ENCODE measurements around the gene LYRM2. TPM values are rescaled to one million over a fixed set of nuclear protein-coding genes. Genes with fewer than 3 reads are reported as not detected.

Gene LYRM2
- total and polyA plus RNA-seq, 2 experiments from 2014 or later: 38.5 to 66.3 TPM

DNA sequence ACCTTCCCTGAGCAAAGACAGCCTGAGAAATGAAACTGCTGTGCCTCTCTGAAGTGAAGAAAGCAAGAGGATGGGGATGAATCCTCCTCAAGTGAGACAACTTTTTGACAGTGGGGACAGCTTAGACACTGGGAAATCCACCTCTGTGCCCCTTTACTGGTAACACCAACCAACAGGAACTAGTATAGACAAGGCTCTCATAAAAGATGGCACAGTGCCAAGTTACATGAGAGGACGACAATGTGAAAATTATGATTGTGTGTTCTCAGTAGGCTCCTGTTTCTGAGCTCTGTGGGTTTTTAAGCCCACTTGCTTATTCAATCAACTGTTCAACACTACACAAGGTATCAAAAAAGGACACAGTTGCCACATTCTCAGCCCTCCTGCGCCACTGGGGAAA is 41.6 kb upstream of the LYRM2 start:
- 90% methylated on average over 2 of the region's 2 CpGs for WGBS (ENCODE audit: low lambda C conversion rate, missing lambda C conversion rate)
- no peak overlapping the region for H3K4me3 ChIP-seq
- TF ChIP-seq EZH2phosphoT487 (IDR thresholded peaks at IDR 0.05; ENCODE audit: low read depth, severe bottlenecking, unreplicated experiment) (no peak), CTCF (IDR thresholded peaks at IDR 0.05; ENCODE audit: poor library complexity) (no peak)
- H2AFZ ChIP-seq: no peak overlapping the region
- H3K4me1 ChIP-seq (ENCODE audit: insufficient read depth): peaks cover 4% of the 10 kb centered on the region
- no peaks in the 10 kb centered on the region for H3K27me3 ChIP-seq
- no peak overlapping the region for H3K4me2 ChIP-seq
- H3K27ac ChIP-seq: no peak overlapping the region
- DNase-seq (ENCODE audit: low spot score): no peak
- H3K9me3 ChIP-seq (ENCODE audit: low read depth): no peaks in the 10 kb centered on the region
- no peaks in the 10 kb centered on the region for H3K79me2 ChIP-seq
- H3K36me3 ChIP-seq (replicated peaks; ENCODE audit: insufficient read depth, low read depth): peaks cover 3% of the 10 kb centered on the region
- no peaks in the 10 kb centered on the region for H3K9me2 ChIP-seq (replicated peaks; ENCODE audit: insufficient read depth)
- no peaks in the 10 kb centered on the region for H4K20me1 ChIP-seq (ENCODE audit: insufficient read depth, poor library complexity, severe bottlenecking)

DNA sequence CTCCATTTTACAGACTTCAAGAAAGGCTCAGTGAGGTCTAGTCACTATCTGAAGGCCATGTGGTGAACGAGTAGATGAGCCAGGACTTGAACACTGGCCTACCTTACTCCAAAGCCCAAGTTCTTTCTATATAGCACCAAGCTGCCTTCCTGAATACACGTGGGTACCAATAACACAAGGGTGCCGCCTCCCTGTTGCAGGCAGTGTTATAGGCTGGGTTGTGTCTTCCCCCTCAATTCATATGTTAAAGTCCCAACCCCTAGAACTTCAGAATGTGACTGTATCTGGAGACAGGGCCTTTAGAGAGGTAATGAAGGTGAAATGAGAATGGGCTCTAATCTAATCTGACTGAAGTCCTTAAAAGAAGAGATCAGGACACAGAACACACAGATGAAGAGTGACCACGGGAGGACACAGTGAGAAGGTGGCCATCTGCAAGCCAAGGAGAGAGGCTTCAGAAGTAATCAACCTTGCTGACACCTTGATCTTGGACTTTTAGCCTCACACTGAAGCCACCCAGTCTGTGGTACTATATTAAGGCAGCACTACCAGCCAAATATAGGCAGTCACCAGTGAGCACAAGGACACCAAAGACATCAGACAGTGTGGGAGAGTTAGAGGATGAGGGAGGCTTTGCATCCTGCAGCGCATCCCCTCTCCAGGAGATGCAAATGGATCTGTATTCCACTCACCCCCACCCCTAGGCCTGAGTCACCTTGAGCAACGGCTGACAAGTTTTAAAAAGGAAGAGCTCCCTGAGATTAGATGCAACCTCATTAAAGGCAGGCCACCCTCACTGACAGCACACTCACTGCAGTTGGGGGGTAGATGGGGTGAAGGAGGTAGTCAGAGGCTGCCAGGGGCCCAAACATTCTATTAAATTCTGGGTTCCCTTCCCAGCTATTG is 40.9 kb upstream of the LYRM2 start:
- no peaks in the 10 kb centered on the region for H3K9me3 ChIP-seq (ENCODE audit: low read depth)
- no peaks in the 10 kb centered on the region for H3K27me3 ChIP-seq
- TF ChIP-seq CTCF (IDR thresholded peaks at IDR 0.05; ENCODE audit: poor library complexity) (no peak), EZH2phosphoT487 (IDR thresholded peaks at IDR 0.05; ENCODE audit: low read depth, severe bottlenecking, unreplicated experiment) (no peak), EZH2 (IDR thresholded peaks at IDR 0.05; ENCODE audit: borderline replicate concordance) (no peak)
- H3K4me3 ChIP-seq: no peak overlapping the region
- no peak overlapping the region for H3K27ac ChIP-seq
- H4K20me1 ChIP-seq (ENCODE audit: insufficient read depth, poor library complexity, severe bottlenecking): no peaks in the 10 kb centered on the region
- H3K36me3 ChIP-seq (replicated peaks; ENCODE audit: insufficient read depth, low read depth): peaks cover 3% of the 10 kb centered on the region
- WGBS (ENCODE audit: low lambda C conversion rate, missing lambda C conversion rate): 90% methylated on average over 6 of the region's 6 CpGs
- no peak for DNase-seq (ENCODE audit: low spot score)
- H3K9me2 ChIP-seq (replicated peaks; ENCODE audit: insufficient read depth): no peaks in the 10 kb centered on the region
- H2AFZ ChIP-seq: no peak overlapping the region
- H3K79me2 ChIP-seq: no peaks in the 10 kb centered on the region
- H3K4me2 ChIP-seq: no peak overlapping the region
- H3K4me1 ChIP-seq (ENCODE audit: insufficient read depth): peaks cover 4% of the 10 kb centered on the region

DNA sequence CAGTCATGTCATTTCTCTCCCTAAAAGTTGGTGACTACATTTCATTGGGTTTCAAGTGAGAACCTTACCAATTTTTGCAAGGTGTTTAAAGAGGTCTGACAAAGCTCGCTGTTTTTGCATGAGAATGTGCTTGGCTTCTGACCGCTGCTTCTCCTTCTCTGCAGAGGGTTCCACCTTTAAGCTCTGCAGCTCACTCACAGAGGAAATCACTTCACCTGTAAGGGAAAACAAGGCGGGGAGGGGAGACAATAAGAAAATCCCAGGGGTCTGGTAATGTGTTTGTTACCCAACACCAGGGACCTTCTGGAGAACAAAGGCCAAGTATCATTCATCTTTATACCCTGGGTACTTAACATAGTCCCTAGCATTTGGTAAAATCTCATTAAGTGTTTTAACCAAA is 40.0 kb upstream of the LYRM2 start:
- Histone ChIP-seq H3K4me2 (no peak overlapping the region), H3K9me2 (replicated peaks; ENCODE audit: insufficient read depth) (no peaks in the 10 kb centered on the region), H3K79me2 (no peaks in the 10 kb centered on the region), H3K27ac (no peak overlapping the region), H2AFZ (no peak overlapping the region), H3K9me3 (ENCODE audit: low read depth) (no peaks in the 10 kb centered on the region), H3K36me3 (replicated peaks; ENCODE audit: insufficient read depth, low read depth) (peaks cover 3% of the 10 kb centered on the region), H3K27me3 (no peaks in the 10 kb centered on the region), H3K4me3 (no peak overlapping the region), H4K20me1 (ENCODE audit: insufficient read depth, poor library complexity, severe bottlenecking) (no peaks in the 10 kb centered on the region), H3K4me1 (ENCODE audit: insufficient read depth) (peaks cover 4% of the 10 kb centered on the region)
- DNase-seq (ENCODE audit: low spot score): no peak
- TF ChIP-seq EZH2phosphoT487 (IDR thresholded peaks at IDR 0.05; ENCODE audit: low read depth, severe bottlenecking, unreplicated experiment) (no peak), CTCF (IDR thresholded peaks at IDR 0.05; ENCODE audit: poor library complexity) (no peak), EZH2 (IDR thresholded peaks at IDR 0.05; ENCODE audit: borderline replicate concordance) (no peak)
- WGBS (ENCODE audit: low lambda C conversion rate, missing lambda C conversion rate): 86% methylated on average over 3 of the region's 3 CpGs

All from hepatocyte (in vitro differentiated cells).